ENCODE results near the gene DEFB112.

DNA sequence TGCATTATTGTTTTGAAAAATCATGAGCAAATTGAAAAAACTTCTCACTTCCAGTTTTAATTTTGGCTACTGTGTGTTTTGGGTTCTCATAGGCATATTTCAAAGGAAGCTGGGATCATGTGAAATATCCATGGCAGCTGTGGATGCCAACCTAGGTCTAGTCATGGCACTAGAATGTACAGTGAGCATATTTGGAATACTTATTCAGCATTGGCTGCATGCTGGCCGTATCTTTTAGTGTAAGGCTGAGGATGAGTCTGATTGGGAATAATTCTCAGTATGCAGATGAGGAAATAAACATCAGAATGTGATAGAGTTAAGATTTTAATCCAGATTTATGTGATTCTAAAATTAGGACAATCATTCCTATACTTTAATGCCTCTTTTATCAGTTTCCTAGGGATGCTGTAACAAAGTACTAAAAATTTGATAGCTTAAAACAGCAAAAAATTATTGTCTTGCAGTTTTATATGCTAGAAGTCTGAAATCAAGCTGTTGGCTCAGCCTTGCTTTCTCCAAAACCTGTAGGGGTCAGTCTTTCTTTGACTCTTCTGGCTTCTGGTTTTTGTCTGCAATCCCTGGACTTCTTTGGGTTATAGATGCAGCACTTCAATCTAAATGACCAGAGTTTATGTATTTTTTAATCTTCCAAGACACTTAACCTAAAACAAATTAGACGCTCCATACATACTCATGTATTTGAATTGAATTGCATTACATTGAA lies 37.7 kb upstream of the DEFB112 start:
- TF ChIP-seq, protein P1, sequence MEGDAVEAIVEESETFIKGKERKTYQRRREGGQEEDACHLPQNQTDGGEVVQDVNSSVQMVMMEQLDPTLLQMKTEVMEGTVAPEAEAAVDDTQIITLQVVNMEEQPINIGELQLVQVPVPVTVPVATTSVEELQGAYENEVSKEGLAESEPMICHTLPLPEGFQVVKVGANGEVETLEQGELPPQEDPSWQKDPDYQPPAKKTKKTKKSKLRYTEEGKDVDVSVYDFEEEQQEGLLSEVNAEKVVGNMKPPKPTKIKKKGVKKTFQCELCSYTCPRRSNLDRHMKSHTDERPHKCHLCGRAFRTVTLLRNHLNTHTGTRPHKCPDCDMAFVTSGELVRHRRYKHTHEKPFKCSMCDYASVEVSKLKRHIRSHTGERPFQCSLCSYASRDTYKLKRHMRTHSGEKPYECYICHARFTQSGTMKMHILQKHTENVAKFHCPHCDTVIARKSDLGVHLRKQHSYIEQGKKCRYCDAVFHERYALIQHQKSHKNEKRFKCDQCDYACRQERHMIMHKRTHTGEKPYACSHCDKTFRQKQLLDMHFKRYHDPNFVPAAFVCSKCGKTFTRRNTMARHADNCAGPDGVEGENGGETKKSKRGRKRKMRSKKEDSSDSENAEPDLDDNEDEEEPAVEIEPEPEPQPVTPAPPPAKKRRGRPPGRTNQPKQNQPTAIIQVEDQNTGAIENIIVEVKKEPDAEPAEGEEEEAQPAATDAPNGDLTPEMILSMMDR (IDR thresholded peaks at IDR 0.05; ENCODE audit: borderline replicate concordance, extremely low read depth, low read length, poor library complexity, severe bottlenecking): no peak
- no peak for TF ChIP-seq EZH2 (IDR thresholded peaks at IDR 0.05; ENCODE audit: borderline replicate concordance, low read depth, low read length, severe bottlenecking)
